Coronary artery (tissue), 2 donors: Measurements from ENCODE around the gene WDR86.

Source experiments
- DNase-seq: peaks from one replicate; pipeline ENCODE4 v3.0.0-alpha.2; 2017; ENCODE audit warnings: low spot score
- H3K27ac ChIP-seq, 2 donors: fragments of 200-600 bp; sonication (generic); one replicate each; pipeline ENCODE4 v1.5.1; 2016 to 2019
- H3K4me3 ChIP-seq: fragments of 200-600 bp; sonication (generic); 2 replicates; pipeline ENCODE4 v1.5.1; 2016; ENCODE audit warnings: mild to moderate bottlenecking, moderate library complexity
- CTCF ChIP-seq: fragments of 200-600 bp; sonication (generic); IDR thresholded peaks from one replicate; pipeline ENCODE4 v1.5.1; 2019; ENCODE audit warnings: antibody characterized with exemption

The WDR86 gene

DNA sequence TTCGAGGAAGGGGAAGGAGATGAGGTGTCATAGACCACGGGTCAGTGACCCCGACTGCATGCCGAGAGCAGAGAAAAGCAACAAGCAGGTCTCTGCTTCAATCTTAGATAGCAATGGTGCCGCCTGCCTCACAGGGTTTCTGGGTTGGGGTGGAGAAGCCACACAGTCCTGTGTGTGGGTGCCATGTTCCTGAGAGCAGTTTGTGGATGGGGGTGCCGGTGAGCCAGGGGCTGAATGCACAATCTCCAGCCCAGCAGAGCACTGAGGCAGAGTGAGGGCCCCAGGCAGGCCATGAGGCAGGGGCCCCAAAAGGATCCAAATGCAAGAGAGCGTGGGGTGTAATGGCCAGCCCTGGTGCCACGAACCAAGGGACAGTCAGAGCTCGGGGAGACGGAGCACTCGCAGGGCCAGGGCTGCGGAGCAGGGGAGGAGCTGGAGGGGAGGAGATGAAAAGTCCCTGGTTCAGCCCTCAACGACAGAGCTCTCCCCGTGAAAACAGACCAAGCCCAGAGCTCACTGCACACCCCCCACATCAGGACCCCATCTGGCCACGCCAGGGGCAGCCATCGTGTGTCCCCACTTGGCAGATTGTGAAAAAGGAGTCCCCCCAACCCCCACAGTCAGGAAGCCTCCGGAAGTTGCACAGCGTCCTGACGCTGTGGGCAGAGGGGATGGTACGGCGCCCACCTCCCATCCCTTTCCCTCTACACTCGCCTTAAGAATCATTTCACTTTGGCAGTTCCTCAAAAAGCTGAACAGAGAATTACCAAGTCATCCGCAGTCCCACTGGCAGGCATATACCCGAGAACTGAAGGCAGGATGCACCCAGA lies 19.9 kb downstream of the WDR86 start:
- no peak for TF ChIP-seq CTCF
- DNase-seq = no peak

DNA sequence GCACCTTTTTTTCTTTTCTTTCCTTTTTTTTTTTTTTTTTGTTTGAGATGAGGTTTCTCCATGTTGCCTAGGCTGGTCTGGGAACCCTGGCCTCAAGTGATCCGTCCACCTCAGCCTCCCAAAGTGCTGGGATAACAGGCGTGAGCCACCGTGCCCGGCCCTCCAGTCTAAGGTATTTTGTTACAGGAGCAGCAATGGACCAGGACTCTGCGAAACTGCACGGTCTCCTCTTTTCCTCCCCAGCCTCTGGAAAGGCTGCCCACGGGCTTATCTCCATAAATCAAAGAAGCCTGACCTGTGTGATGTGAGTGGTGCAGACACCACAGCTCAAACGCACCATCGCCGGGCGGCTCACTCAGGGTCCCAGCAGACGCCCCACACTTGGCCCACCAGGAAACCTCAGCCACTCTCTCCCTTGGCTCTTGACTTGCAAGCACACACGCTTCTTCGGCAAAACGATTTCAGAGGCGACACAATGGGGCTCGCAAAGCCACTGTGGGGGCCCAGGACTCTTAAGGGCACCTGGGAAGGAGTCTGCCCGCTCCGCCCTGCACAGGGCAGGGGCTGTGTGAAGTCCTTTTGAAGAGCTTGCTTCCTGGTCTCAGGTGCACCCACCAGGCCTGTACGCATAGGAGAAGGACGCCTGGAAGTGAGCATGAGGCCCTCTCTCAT lies 20.6 kb downstream of the WDR86 start:
- no peak for DNase-seq
- no peak for TF ChIP-seq CTCF
- Histone ChIP-seq H3K4me3 (no peak overlapping the region), H3K27ac (no peak overlapping the region)

More for the DNA sequence above, 19.9 kb downstream of the WDR86 start:
- H3K27ac ChIP-seq = no peak overlapping the region
- no peak overlapping the region for H3K4me3 ChIP-seq

- H3K27ac ChIP-seq = no peak overlapping the region
- TF ChIP-seq CTCF = no peak
- no peak overlapping the region for H3K4me3 ChIP-seq
- DNase-seq = no peak
These were observed 21.4 kb downstream of the WDR86 start for GRCh38 chr7:151388430-151388829.

DNA sequence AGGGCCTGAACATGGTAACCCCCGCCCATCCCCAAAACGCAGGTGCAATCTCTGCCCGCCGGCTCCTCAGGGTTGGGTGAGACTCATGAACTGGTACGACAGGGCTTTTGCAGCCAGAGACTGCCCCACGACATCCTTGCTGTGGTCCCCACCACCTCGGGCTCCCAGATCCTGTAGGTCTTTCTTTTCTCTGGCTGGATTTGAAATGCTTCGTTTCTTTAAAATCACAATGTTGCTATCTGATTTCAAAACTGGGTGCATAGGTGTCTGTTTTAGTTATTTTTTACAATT lies 21.9 kb downstream of the WDR86 start:
- no peak for DNase-seq

DNA sequence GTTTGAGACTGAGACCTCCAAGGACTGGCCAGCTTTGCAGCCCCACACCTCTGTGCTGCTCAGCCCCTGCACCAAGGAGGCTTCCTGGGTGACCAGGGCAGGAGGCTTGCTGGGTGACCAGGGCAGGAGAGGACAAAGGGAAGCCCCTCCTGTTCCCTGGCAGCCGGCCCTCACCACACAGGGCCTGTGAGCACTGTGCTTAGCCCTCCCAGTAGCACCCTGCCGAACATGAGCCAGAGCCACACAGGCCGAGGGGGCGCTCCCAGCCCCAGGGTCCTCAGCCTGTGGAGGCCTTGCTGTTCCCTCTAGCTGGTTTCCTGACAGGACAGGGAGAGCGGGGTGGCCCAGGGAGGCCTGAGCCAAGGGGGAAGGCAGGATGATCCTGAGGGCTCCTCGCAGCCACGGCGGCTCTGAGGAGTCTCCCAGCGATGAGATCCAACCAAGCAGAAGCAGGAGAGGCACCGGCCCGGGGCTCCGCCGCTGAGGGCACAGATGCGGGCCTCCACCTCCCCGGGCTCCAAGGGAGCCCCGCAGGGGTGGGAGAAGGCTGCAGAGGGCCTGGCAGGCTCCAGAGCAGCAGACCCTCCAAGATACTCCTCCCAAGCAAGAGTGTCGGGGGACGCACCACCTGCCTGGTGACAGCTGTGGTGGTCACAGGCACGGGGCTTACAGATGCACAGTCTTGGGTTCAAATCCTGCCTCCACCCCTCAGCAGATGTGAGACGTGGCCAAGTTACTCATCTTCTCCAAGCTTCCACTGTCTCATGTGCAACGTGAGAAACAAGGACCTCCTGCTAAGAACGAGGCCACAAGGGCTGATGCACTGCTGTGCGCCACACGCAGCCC lies 22.5 kb downstream of the WDR86 start:
- no peak for DNase-seq
- Histone ChIP-seq H3K27ac (no peak overlapping the region), H3K4me3 (no peak overlapping the region)
- TF ChIP-seq CTCF = no peak

More for the DNA sequence above, 21.9 kb downstream of the WDR86 start:
- TF ChIP-seq CTCF = no peak
- H3K27ac ChIP-seq = no peak overlapping the region
- H3K4me3 ChIP-seq = no peak overlapping the region

DNA sequence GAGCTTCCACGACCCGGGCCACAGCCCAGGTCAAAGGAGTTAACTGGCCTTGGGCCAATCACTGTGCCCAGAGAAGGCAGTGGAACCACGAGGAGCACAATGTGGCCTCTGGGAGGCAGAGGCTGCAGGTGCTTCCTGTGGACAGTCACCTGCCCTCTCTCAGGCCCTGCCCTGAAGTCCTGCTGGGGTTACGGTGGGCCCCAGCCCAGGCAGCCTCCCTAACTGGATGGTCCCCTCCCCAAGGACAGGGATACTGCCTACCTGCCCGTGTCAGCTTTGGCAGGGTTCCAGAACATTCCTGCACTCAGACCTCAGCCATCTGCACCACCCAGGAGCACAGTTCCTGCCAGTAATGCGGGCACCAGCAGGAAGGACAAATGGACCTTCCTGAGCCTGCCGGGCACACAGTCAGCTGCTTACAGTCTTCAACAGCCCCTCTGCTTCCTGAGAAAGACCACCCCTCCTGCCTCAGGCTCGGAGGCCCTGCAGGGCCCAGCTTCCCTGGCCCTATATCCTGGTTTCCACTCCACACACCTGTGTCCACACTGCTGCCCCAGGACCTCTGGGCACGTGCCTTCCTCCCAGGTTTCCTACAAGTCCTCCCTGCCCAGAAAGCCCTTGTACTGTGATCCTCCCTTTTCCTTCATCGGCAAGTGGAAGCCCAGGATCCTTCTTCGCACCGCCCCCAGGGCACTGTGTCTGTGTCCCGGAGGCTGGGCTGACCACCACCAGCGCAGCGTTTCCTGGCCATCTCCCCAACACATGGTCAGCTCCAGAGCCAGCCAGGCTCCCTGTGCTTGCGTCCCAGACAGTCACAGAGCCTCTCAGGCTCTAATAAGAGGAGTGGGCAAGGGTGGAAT lies 23.3 kb downstream of the WDR86 start:
- no peak for TF ChIP-seq CTCF
- Histone ChIP-seq H3K4me3 (no peak overlapping the region), H3K27ac (no peak overlapping the region)
- DNase-seq = no peak
